Liver (tissue), 9 donors: ENCODE results near the gene PAMR1. TPM values are rescaled to one million over a fixed set of nuclear protein-coding genes. Genes with fewer than 3 reads are reported as not detected.

Experiments used
- DNase-seq: peaks from one replicate; pipeline ENCODE4 v3.0.0-alpha.2; 2017; ENCODE audit warnings: low spot score
- H3K27ac ChIP-seq, 2 donors: one replicate each; pipeline ENCODE4 v1.7.0; 2013; ENCODE audit warnings: inconsistent platforms in 2 of 2, low read length in 2 of 2, control low read depth in 1 of 2, low read depth in 1 of 2, mild to moderate bottlenecking in 1 of 2
- H3K27me3 ChIP-seq, 4 donors: one replicate each; pipeline versions ENCODE4 v1.6.1 to v1.7.0; 2013; ENCODE audit warnings: low read length in 3 of 4, inconsistent platforms in 1 of 4, mild to moderate bottlenecking in 1 of 4, moderate library complexity in 1 of 4; ENCODE audit not compliant: control insufficient read depth in 4 of 4, insufficient read depth in 4 of 4
- H3K36me3 ChIP-seq, 4 donors: one replicate each; pipeline versions ENCODE4 v1.6.1 to v1.7.0; 2013; ENCODE audit warnings: low read length in 3 of 4, mild to moderate bottlenecking in 3 of 4, low read depth in 1 of 4, moderate library complexity in 1 of 4; ENCODE audit not compliant: control insufficient read depth in 4 of 4, insufficient read depth in 3 of 4
- H3K4me1 ChIP-seq, 4 donors: one replicate each; pipeline versions ENCODE4 v1.6.1 to v1.7.0; 2013; ENCODE audit warnings: low read length in 3 of 4, mild to moderate bottlenecking in 3 of 4, moderate library complexity in 1 of 4; ENCODE audit not compliant: control insufficient read depth in 4 of 4, insufficient read depth in 4 of 4
- H3K4me3 ChIP-seq, 3 donors: one replicate each; pipeline versions ENCODE4 v1.6.1 to v1.7.0; 2013; ENCODE audit warnings: low read length in 3 of 3, control low read depth in 1 of 3, low read depth in 1 of 3, mild to moderate bottlenecking in 1 of 3
- H3K9ac ChIP-seq, 2 donors: one replicate each; pipeline ENCODE4 v1.7.0; 2013; ENCODE audit warnings: low read length in 2 of 2, mild to moderate bottlenecking in 2 of 2, moderate library complexity in 2 of 2, control low read depth in 1 of 2, low read depth in 1 of 2
- H3K9me3 ChIP-seq, 4 donors: one replicate each; pipeline versions ENCODE4 v1.6.1 to v1.7.0; 2013; ENCODE audit warnings: low read length in 3 of 4; ENCODE audit not compliant: control insufficient read depth in 4 of 4
- ATF3 ChIP-seq: IDR thresholded peaks from 2 replicates; pipeline ENCODE4 v1.6.1; 2016; ENCODE audit warnings: antibody characterized with exemption
- EGR1 ChIP-seq, 2 donors: IDR thresholded peaks; 2 replicates each; pipeline ENCODE4 v1.6.1; 2016 to 2018; ENCODE audit warnings: antibody characterized with exemption in 2 of 2, low read depth in 2 of 2
- FOXA1 ChIP-seq: IDR thresholded peaks from 2 replicates; pipeline ENCODE4 v1.6.1; 2016; ENCODE audit warnings: antibody characterized with exemption
- FOXA2 ChIP-seq: IDR thresholded peaks from 2 replicates; pipeline ENCODE4 v1.6.1; 2016; ENCODE audit warnings: antibody characterized with exemption
- HNF4A ChIP-seq, 2 donors: conservative IDR thresholded peaks; 2 replicates each; pipeline ENCODE4 v1.6.1; 2016; ENCODE audit warnings: antibody characterized with exemption in 2 of 2, mild to moderate bottlenecking in 2 of 2
- HNF4G ChIP-seq: IDR thresholded peaks from 2 replicates; pipeline ENCODE4 v1.6.1; 2016; ENCODE audit warnings: antibody characterized with exemption
- JUND ChIP-seq, 2 donors: IDR thresholded peaks; 2 replicates each; pipeline ENCODE4 v1.6.1; 2016; ENCODE audit warnings: antibody characterized with exemption in 2 of 2
- MAX ChIP-seq: IDR thresholded peaks from 2 replicates; pipeline ENCODE4 v1.6.1; 2016; ENCODE audit warnings: antibody characterized with exemption
- RAD21 ChIP-seq, 2 donors: IDR thresholded peaks; 2 replicates each; pipeline ENCODE4 v1.6.1; 2016; ENCODE audit warnings: antibody characterized with exemption in 2 of 2, mild to moderate bottlenecking in 2 of 2
- REST ChIP-seq: IDR thresholded peaks from 2 replicates; pipeline ENCODE4 v1.6.1; 2016; ENCODE audit warnings: antibody characterized with exemption, mild to moderate bottlenecking
- RXRA ChIP-seq, 2 donors: IDR thresholded peaks; 2 replicates each; pipeline ENCODE4 v1.6.1; 2017 to 2018; ENCODE audit warnings: antibody characterized with exemption in 2 of 2, mild to moderate bottlenecking in 1 of 2
- SP1 ChIP-seq: IDR thresholded peaks from 2 replicates; pipeline ENCODE4 v1.6.1; 2018; ENCODE audit warnings: antibody characterized with exemption, mild to moderate bottlenecking
- TAF1 ChIP-seq: conservative IDR thresholded peaks from 2 replicates; pipeline ENCODE4 v1.6.1; 2016; ENCODE audit warnings: antibody characterized with exemption, mild to moderate bottlenecking
- YY1 ChIP-seq: IDR thresholded peaks from 2 replicates; pipeline ENCODE4 v1.6.1; 2016; ENCODE audit warnings: antibody characterized with exemption, mild to moderate bottlenecking
- ZBTB33 ChIP-seq: IDR thresholded peaks from 2 replicates; pipeline ENCODE4 v1.6.1; 2016; ENCODE audit warnings: antibody characterized with exemption
- WGBS: extraction: QIAGEN DNeasy Blood & Tissue Kit; methylation state at CpG from one replicate; pipeline ENCODE4 v1.1.7; 2013; 5-methylcytosine and 5-hydroxymethylcytosine counted together
- polyA plus RNA-seq, 2 donors: library from polyadenylated mRNA; stranded (reverse) in 1 of 2; unstranded in 1 of 2; fragments of 200-250 nt in 1 of 2; fragments of >200 nt in 1 of 2; fragmentation: Nextera tagmentation in 1 of 2; extraction: Ambion mirVana in 1 of 2; gene quantifications; one replicate each; pipeline versions ENCODE4 v1.2.1 to v1.2.3, GENCODE V29; 2013 to 2015
- total RNA-seq, 2 donors: library from RNA; depleted of rRNA; stranded (reverse); fragments of >200 nt; gene quantifications; one replicate each; pipeline ENCODE4 v1.2.3, GENCODE V29; 2014
- donor health status: healthy.
- donor health status: healthy.
- donor health status: healthy.
- donor health status: healthy.
- donor health status: healthy.

The PAMR1 gene
- total and polyA plus RNA-seq, 4 donors = 2.0 to 5.0 (median 2.8) TPM

GRCh38 chr11:35461917-35462538, 63.4 kb downstream of the PAMR1 start:
- no peak overlapping the region for H3K9ac ChIP-seq
- H3K27me3 ChIP-seq = peaks cover 0 to 7% (median 0%) of the 10 kb centered on the region in 4 donors
- no peak overlapping the region for H3K27ac ChIP-seq
- no peaks in the 10 kb centered on the region for H3K4me1 ChIP-seq
- H3K4me3 ChIP-seq = no peak overlapping the region
- 65% methylated on average over 2 of the region's 2 CpGs for WGBS
- DNase-seq = no peak
- TF ChIP-seq MAX = no peak
- TF ChIP-seq ATF3 = no peak
- no peak for TF ChIP-seq ZBTB33
- TF ChIP-seq EGR1 (IDR thresholded peaks at IDR 0.05; ENCODE audit: low read depth in 2 of 2) = no peak
- TF ChIP-seq TAF1 = no peak
- TF ChIP-seq SP1 = no peak
- no peak for TF ChIP-seq HNF4A (conservative IDR thresholded peaks at IDR 0.05)
- no peak for TF ChIP-seq RAD21 (IDR thresholded peaks at IDR 0.05)
- TF ChIP-seq HNF4G = no peak
- no peak for TF ChIP-seq FOXA2
- no peak for TF ChIP-seq RXRA (IDR thresholded peaks at IDR 0.05)
- no peak for TF ChIP-seq FOXA1
- TF ChIP-seq REST = no peak
- no peak for TF ChIP-seq JUND (IDR thresholded peaks at IDR 0.05)
- no peak for TF ChIP-seq YY1
- H3K36me3 ChIP-seq = no peaks in the 10 kb centered on the region
- H3K9me3 ChIP-seq = no peaks in the 10 kb centered on the region

- Histone ChIP-seq H3K4me1 (no peaks in the 10 kb centered on the region), H3K9ac (no peak overlapping the region)
- WGBS = 88% methylated on average over 1 of the region's 1 CpG
Measured at GRCh38 chr11:35459489-35459888, 65.9 kb downstream of the PAMR1 start.

More at GRCh38 chr11:35459489-35459888, 65.9 kb downstream of the PAMR1 start:
- TF ChIP-seq HNF4G = no peak
- TF ChIP-seq TAF1 = no peak
- TF ChIP-seq RXRA (IDR thresholded peaks at IDR 0.05) = no peak
- no peak for TF ChIP-seq ZBTB33
- no peak for TF ChIP-seq ATF3
- TF ChIP-seq HNF4A (conservative IDR thresholded peaks at IDR 0.05) = no peak
- Histone ChIP-seq H3K36me3 (no peaks in the 10 kb centered on the region), H3K27ac (no peak overlapping the region), H3K27me3 (peaks cover 0 to 7% (median 0%) of the 10 kb centered on the region in 4 donors), H3K9me3 (no peaks in the 10 kb centered on the region), H3K4me3 (no peak overlapping the region)
- DNase-seq = no peak
